NCI-H345 treated with DMSO at 0.1 percent for 48 hours (cell line): ENCODE data around the gene GATD1.

ENCODE experiments used
- DNase-seq: peaks from one replicate; lab custom pipeline; 2025; ENCODE audit not compliant: unreplicated experiment; lab: John Stamatoyannopoulos, UW

The GATD1 gene

DNA sequence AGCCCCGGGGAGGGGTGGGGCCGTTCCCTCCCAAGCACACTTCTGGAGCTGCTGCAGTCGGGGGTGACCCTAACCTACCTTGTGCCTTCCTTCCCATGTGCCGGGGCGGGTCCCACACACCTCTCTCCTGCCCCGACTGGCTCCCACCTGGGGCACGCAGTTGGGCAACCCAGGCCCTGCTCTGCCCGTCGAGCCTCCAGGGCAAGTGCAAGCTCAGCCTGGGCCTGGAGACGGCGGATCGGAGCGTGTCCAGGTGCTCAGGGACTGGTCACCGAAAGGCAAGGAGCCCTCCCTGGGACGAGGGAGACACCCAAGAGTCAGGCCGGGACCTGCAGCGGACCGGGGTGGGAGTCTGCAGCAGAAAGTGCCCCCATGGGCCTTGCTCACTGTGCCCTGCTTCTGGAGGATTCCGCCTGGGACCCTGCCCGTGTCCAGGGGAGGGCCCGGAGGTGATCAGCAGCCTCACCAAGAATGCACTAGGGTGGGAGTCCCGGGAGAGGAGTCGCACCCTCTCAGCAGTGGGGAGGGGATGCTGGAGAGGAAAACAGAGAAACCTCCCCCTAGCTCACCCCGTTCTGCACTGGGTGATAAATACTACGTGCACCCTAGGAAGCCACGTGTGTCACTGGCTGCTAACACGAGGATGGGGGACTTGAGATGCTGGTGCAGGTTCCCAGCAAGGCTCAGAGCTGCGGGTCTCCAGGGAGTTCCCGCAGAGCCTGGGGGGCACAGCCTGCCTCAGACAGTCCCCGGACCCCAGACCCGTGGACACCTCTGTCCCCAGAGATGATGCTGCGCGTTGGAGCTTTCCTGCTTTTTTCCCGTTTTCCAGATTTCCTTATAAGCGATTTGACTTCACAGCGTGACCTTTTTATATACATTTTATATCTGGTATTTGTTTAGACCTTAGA lies 5.2 kb upstream of the GATD1 start:
- DNase-seq = no peak

DNA sequence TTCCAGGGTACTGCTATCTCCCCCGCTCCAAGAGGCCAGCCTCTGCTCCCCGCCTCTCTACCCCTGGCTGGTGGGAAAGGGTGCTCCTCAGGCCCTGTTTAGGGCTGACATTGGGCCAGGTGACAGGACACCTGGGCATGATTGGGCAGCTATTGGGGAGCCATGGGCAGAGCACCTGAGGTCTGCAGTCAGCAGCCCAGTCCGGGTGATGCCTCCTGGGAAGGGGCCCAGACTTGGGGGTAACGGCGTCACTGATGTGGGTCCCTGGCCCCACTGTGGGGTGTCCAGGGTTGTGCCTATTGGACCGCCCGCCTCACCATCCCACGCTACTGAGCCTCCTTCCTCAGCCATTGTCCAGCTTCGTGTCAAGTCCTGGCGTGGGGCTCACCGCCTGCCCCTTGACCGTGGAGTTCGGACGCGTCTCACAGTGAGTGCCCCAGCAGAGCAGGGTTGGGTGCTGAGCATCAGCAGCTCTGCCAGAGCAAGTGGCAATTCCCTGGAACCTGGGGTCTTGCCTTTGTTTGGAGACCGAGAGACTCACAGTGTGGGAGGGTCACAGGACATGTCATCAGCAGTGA lies 2.8 kb upstream of the GATD1 start:
- no peak for DNase-seq

DNA sequence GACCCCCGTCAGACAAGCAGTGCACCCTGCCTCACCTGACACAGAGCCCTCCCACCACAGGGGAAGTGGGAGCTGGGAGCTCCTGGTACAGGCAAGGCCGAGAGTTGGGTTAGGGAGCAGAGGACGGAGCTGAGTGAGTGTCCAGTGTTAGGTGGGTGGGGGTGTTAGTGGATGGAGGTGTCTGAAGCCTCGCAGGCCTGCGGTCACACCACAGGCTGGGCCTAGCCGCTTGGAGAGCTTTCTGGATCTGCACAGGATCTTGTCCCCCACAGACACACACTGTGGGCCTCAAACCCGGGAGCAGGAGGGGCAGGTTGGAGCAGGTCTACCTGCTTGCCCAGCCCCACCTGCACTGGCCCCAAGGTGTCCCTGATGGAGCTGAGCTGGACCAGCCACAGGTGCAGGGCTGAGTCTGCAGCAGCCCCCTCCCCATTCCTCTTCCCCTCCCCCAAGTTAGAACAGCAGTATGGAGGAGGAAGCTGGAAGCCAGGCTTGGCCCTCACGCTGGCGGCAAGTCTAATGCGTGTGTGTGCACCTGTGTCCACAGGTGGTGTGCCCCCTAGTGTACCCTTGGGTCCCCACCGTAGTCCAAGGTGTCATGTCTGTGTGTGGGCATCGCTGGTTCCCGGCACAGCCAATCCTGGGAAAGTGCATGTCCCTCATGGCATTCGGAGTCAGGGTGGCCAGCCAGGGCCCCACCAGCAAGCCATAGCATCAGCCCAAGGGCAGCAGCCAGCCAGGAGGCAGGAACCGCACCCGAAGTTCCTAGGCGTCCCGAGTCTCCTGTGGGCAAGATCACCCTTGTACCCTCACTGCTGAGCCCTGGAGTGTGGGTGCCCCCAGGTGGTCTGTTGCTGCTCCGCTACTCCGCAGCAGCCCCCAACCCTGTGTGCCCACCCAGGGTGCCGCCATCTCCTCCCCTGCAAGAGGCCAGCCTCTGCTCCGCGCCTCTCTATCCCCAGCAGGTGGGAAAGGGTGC lies 2.0 kb upstream of the GATD1 start:
- DNase-seq = no peak

DNA sequence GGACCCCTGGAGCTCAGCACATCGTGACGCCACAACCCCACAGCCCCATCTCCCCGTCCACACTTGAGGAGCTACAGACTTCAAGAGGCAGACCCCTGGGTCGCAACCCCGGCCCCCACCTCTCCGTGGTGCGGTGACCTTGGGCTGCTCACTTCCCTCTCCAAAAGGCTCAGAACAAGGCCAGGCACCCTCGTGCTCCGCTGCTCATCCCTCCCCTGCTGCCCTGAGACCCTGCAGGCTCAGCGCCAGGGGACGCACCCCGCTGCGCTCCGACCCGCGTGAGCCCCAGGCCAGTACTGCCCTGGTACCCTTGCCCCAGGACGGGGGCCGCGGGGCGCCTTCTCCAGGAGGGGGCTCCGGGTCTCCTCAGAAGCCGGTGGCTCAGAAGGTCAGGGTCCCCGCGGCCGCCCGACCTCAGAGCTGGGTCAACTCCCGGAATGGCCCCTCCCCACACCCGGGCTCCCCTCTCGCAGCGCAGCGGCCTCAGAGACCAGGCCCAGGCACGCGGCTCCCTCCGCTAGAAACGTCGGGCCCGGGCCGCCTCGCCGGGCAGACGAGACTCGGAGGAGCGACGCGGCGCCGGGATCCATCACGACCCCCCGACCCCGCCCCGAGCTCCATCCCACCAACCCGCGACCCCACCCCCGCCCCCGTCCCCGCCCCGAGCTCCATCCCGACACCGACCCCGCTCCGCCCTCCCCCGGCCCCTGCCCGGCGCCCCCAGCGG lies 563 bp downstream of the GATD1 start:
- no peak for DNase-seq

DNA sequence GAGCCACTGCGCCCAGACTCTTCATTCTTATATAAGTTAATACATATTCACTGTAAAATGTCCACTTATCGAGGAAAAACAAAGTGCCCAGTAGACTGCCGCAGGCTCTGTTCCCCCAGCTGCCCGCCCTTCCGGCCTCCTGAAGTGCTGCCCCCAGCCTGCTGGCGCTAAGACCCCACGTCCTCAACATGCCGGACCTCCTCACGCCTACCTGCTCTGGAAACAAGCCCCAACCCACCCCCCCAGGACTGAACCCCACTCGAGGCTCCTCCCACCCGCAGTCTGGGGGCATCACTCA lies 1.1 kb downstream of the GATD1 start:
- DNase-seq = no peak

DNA sequence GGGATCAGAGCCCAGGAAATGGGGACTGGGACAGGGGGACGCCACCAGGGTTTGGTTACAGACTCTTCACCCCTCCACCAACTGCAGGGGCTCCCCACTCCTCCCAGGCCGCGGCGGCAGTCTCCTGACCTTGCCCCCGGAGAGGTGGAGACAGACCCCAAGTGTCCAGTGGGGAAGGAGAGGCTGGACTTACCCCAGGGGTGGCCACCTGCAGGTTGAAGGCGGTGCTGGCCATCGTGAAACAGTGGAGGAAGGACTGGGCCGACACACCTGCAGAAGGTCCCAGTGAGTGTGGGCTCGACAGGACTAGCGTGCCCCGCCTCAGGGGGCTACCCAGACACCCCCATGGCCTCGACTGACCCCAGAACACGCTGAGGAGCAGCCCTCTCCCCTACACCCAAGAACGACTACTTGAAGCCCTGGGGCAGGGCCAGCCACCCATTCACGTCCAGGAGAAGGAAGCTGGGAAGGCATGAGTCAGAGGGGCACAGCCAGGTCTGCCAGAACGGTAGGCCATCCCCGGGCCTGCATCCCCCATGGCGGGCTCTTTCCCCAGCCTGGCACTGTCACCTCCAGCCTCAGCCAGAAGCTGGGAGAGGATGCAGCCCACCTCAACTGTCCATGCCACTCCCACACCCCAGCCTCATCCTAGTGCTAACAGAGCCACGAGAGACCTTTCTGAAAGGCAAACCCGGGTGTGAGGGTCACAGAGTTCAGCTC lies 2.3 kb downstream of the GATD1 start:
- DNase-seq = no peak

DNA sequence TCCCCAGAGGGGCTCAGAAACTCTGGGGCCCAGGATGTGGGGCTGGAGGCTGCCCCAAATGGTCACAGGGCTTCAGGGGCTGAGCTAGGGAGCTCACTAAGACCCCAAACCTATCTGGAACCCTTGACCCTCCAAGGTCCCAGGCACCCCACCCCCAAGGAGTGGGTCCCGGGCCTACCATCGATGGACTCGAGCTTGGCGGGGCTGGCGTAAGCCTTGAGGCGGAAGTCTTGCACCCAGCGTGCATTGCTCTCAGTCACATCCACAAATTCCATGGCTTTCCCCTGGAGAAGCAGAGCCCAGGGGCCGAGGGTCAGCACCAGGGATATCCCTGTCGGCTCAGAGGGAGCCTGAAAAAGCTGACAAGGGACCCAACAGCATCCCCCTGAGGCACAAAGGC lies 3.5 kb downstream of the GATD1 start:
- DNase-seq = no peak

DNA sequence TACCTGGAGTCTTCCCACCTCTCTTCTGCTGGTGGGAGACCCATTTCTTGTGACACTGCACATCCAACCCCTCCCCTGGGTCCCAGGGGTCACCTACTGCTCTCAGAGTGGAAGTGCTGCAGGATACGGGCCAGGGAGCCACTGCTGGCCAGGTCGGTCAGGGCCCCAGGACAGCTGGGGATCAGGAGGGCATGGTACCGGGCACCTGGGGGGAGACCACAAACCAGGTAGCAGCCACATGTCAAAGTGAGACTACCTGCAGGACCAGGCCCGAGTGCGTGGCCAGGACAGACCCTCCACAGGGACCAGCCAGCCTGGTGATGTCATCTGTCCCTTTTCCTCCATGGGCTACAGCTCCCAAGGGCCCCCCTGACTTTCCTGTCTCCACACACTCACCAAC lies 3.9 kb downstream of the GATD1 start:
- DNase-seq = no peak

DNA sequence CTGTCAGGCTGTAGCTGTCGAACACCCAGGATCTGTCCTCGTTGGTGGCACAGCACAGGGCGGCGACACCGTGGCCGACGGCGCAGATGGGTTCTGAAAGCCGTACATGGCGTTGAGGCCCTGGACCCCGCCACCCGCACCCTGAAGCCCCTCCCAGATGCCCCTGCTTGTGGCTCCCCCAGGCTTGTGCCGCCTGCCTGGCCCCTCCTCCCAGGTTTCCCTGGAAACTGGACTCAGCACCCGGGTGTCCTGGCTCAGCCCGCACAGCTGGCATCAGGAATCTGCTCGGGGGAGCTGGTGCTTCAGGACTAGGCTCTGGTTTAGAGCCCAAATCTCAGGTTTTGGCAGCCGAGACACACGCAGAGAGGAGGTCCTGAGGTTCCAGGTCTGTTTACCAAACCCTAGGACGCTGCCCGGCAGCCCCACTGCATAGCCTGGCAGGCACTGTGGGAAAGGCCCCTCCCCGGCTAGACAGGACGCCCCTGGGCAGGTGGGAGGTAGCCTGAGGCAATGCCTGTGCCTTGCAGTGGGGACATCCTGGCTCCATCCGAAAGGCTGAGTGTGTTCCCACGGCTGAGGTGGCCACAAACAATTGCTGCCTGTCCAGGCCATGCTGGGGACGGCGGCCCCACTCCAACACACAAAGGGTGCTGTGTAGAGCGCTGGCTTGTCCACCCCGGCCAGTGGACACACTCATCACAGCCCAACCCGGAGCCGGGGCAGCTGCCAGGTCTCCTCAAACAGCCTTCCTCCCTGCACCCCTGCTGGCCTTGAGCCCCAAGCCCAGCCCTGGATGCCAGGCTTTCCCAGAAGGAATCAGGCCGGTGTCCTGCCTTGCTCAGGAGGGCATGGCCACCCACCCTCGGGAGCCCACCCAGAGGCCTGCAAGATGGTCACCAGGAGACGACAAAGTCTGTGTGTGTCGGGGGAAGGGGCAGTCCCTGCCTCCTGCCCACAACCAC lies 4.6 kb downstream of the GATD1 start:
- no peak for DNase-seq

DNA sequence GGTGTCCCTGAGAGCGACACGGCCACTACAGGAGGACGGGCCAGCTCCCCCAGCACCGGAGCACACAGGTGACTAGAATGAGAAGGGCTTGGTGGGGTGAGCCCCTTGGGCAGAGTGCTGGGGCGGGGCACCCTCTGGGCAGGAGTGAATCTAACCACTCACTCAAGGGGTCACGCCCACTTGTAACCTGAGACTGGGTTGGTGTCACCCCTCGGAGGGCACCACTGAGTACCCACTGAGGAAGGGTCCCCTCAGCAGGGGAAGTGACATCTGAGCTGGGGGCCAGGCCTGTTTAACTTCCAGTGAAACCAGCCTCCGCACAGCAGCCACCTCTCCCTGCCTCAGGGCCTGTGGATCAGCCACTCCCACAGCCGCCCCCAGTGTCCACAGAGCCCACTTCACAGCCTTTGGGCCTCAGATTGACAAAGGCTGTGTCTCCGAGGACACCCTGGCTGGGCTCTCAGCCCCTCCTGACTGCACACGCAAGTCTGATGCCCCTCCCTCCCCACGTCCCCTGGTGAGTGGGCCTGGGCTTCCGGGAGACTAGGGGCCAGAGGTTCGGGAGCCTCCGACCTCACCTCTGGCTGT lies 5.6 kb downstream of the GATD1 start:
- no peak for DNase-seq

DNA sequence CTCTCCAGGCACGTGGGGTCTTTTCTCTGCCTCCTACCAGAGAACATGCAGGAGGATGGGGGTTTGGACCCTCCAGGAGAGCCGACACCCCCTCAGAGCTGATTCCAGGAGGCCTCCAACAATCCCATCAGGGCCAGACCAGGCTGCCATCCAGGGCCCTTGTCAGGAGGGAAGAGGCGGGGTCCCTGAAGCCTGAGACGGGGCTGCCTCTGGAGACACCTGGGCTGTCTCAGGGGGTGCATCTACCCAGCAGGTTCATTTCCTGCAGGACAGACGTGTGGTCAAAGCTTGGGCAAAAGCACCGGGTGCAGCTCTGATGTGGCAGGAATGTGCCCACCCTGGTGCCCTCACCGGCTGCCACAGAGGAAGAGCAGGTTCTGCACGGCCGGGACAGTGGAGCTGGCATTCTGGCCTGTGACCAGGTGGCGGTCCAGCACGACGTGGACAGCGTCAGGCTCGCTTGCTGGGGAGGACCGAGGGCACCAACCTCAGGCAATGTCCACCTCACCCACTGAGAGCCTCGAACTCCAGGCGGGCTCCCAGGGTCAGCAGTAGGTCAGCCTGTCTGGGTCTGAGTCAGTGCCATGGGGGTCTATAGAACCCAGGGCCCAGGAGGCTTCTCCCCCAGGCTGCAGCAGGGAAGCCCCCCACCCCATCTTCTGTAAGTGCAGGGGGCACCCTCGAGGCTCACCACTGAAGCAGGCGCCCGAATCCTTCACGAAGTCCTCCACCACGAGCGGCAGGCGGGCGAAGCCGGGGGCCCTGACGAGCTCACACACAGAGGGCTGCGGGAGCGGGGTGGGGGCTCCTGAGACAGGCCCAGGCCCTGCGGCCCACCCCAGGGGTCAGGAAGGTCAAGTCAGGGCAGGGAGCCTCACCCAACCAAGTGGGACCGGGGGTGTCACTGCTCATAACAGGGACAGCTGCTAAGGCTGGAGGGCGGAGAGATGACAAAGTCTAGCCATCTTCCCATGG lies 6.4 kb downstream of the GATD1 start:
- DNase-seq = no peak

DNA sequence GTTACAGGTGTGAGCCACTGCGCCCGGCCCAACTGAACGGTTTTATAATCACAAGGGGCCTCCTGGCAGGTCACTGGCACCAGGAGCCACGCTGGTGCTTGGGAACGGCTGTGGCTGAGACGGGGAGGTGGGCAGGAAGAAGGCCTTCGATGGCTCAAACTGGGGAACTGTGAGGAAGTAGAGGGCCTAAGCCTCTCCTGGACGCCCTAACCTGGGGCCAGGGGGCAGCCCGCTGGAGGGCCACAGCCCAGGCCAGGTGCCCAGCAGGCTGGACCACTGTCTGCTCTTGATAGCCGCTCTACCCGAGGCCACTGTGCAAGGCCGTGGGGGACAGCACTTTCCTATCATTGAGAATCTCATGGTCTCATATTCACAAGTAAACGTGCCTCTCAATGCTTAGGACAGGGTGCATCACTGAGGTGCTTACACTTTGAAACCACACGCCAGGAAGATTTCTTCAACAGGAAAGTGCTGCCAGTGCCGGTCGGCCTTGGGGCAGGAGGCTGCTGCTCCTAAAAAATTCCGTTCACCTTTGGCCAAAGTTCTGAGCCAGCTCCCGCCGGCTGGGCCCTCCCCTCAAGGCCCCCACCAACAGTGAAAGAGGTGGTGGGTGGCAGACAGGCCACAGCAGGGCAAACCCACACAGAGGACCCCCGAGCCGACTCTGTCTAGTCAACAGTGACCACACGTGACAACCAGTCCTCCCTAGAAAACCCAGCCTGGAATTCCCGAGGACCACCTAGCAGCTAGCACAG lies 7.2 kb downstream of the GATD1 start:
- no peak for DNase-seq

DNA sequence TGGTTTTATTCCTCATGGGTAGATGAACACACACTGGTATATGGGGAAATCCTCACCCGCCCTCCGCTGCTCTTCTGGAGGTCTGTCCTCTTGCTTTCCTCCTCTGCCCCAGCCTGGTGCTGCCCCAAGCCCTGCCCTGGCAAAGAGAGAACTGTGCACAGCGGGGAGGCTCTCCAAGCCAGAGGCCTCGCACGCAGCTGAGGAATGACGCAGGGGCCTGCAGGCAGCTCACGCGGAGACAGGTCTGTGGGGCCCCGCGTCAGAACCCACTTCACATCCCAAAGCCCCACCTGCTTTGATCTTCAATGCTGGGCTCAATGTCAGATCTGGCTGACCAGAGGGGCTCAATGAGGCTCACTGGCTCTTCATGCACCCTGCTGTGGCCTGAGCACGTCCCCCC lies 10.0 kb downstream of the GATD1 start:
- DNase-seq = no peak

DNA sequence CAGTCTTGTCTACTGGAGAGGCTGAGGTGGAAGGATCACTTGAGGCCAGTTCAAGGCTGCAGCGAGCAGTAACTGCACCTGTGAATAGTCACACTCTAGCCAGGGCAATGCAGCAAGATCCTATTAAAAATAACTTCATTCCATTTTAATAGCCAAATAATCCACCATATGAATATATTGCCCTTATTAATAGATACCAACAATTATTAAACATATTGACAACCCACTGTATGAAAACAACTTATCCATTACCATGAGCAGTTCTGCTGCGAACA lies 10.4 kb downstream of the GATD1 start:
- DNase-seq = no peak

DNA sequence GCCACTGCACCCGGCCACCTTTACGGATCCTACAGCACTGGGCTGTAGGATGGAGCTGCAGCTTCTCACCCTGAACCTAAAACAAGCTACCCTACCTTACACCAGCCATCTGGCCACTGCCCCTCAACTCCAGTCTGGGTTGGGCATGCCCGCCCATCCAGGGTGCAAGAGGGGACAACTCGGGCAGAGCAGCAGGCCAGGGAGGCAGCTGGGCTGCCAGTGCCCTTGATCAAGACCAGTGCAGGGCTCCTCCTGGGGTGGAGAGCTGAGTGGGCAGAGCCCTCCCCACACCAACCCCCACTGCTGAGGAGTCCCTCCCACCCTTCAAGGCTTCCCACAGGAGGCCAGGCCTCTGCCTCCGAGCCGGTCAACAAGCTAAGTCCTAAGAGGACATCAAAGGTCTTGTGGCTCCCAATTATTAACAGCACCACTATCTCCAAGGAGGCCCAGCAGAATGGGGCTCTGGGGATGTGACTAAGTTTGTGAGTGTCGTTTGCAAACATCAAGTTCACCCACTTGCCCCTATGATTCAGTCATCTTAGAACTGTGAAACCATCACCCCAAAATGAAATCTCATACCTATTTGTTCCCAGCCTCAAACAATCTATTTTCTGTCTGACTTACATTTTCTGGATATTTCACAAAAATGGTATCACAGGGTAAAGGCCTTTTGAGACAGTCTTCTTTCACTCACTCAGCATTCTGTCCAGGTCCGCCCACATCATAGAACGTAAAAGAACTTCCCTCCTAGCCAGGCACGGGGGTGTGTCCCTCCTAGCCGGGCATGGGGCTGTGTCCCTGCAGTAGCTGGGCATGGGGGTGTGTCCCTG lies 11.0 kb downstream of the GATD1 start:
- no peak for DNase-seq

DNA sequence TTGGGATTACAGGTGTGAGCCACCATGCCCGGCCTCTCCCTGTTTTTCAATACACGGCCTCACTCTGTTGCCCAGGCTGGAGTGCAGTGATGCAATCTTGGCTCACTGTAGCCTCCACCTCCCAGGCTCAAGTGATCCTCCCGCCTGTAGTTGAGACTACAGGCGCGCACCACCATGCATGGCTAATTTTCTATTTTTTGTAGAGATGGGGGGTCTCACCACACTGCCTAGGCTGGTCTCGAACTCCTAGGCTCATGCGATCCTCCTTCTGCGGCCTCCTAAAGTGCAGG lies 11.5 kb downstream of the GATD1 start:
- no peak for DNase-seq
